Measurements from ENCODE around the gene CD200.

- TF ChIP-seq FOXM1 (IDR thresholded peaks at IDR 0.05; ENCODE audit: borderline replicate concordance) (no peak), SUZ12 (IDR thresholded peaks at IDR 0.05) (no peak), PKNOX1 (IDR thresholded peaks at IDR 0.05) (no peak), HDGF (IDR thresholded peaks at IDR 0.05; ENCODE audit: borderline replicate concordance) (no peak), NFRKB (IDR thresholded peaks at IDR 0.05) (no peak), LEF1 (IDR thresholded peaks at IDR 0.05; ENCODE audit: borderline replicate concordance) (no peak), TARDBP (IDR thresholded peaks at IDR 0.05) (no peak), SP1 (IDR thresholded peaks at IDR 0.05) (no peak), L3MBTL2 (conservative IDR thresholded peaks at IDR 0.05) (no peak), ELF4 (IDR thresholded peaks at IDR 0.05) (no peak), ZNF384 (IDR thresholded peaks at IDR 0.05) (no peak), FOXK2 (IDR thresholded peaks at IDR 0.05) (no peak), CTBP1 (IDR thresholded peaks at IDR 0.05; ENCODE audit: borderline replicate concordance) (no peak)
Measured at GRCh38 chr3:112403103-112403502, 70.1 kb downstream of the CD200 start.

All from HEK293T (cell line).